ENCODE data around the gene SMAD3. TPM values are rescaled to one million over a fixed set of nuclear protein-coding genes. Genes with fewer than 3 reads are reported as not detected.
A peak's percentile ranks its signal among the peaks of the same experiment; 100 is the strongest.

The SMAD3 gene
- total and polyA plus RNA-seq, 3 experiments from 2014 or later, result 30.2 to 34.2 (median 31.7) TPM

GRCh38 chr15:67092752-67093503 is 27.5 kb downstream of the SMAD3 start:
- no peaks in the 10 kb centered on the region for H3K9me3 ChIP-seq (ENCODE audit: low read length)
- Mint-ChIP-seq H3K27me3 (peaks cover 0 to 2% of the 10 kb centered on the region in 2 donors), H3K36me3 (peaks cover 0 to 54% (median 8%) of the 10 kb centered on the region in 3 donors), H3K4me3 (peak overlapping the region; percentile 25 to 85 (median 61)), H3K4me1 (peaks cover 90 to 100% (median 92%) of the 10 kb centered on the region in 3 donors), H3K27ac (peak overlapping the region in 7 of 8 donors; percentile 90 to 97 (median 92)), H3K9me3 (no peaks in the 10 kb centered on the region)
- DNase-seq, result no peak
- ChIA-PET POLR2A (interaction anchor here (3.5 kb wide), 1 partner anchor 9 kb away, joined by 19 read pairs; no protein-coding TSS in a partner anchor), CTCF (interaction anchor here (1.1 to 1.6 kb wide), 2 partner anchors 11 to 42 kb away, joined by 3 to 4 read pairs; no protein-coding TSS in a partner anchor)
- no peaks in the 10 kb centered on the region for H3K27me3 ChIP-seq (ENCODE audit: insufficient read depth, low read length, poor library complexity, severe bottlenecking)
- H3K36me3 ChIP-seq (ENCODE audit: insufficient read depth, low read length), result no peaks in the 10 kb centered on the region
- H3K4me1 ChIP-seq (ENCODE audit: insufficient read depth, low read length), result peaks cover 84% of the 10 kb centered on the region
- H3K27ac ChIP-seq (ENCODE audit: low read depth, low read length), result peak overlapping the region; percentile 72
- no peak overlapping the region for H3K4me3 ChIP-seq (ENCODE audit: low read length)

- Mint-ChIP-seq H3K9me3 (no peaks in the 10 kb centered on the region), H3K27me3 (peaks cover 0 to 2% of the 10 kb centered on the region in 2 donors), H3K27ac (peak overlapping the region in 7 of 8 donors; percentile 70 to 97 (median 92)), H3K36me3 (peaks cover 0 to 55% (median 9%) of the 10 kb centered on the region in 3 donors), H3K4me1 (peaks cover 89 to 100% (median 92%) of the 10 kb centered on the region in 3 donors), H3K4me3 (peak overlapping the region in 5 of 7 donors; percentile 25 to 85 (median 61))
- DNase-seq, result no peak
- Histone ChIP-seq H3K4me3 (ENCODE audit: low read length) (no peak overlapping the region), H3K27me3 (ENCODE audit: insufficient read depth, low read length, poor library complexity, severe bottlenecking) (no peaks in the 10 kb centered on the region), H3K36me3 (ENCODE audit: insufficient read depth, low read length) (no peaks in the 10 kb centered on the region), H3K9me3 (ENCODE audit: low read length) (no peaks in the 10 kb centered on the region), H3K27ac (ENCODE audit: low read depth, low read length) (no peak overlapping the region), H3K4me1 (ENCODE audit: insufficient read depth, low read length) (peaks cover 84% of the 10 kb centered on the region)
- POLR2A ChIA-PET, result no interaction called here
- CTCF ChIA-PET, result interaction anchor here (1.6 kb wide), 1 partner anchor 41 kb away, joined by 4 read pairs; no protein-coding TSS in a partner anchor
Measured at GRCh38 chr15:67093504-67093862, 28.1 kb downstream of the SMAD3 start.

DNA sequence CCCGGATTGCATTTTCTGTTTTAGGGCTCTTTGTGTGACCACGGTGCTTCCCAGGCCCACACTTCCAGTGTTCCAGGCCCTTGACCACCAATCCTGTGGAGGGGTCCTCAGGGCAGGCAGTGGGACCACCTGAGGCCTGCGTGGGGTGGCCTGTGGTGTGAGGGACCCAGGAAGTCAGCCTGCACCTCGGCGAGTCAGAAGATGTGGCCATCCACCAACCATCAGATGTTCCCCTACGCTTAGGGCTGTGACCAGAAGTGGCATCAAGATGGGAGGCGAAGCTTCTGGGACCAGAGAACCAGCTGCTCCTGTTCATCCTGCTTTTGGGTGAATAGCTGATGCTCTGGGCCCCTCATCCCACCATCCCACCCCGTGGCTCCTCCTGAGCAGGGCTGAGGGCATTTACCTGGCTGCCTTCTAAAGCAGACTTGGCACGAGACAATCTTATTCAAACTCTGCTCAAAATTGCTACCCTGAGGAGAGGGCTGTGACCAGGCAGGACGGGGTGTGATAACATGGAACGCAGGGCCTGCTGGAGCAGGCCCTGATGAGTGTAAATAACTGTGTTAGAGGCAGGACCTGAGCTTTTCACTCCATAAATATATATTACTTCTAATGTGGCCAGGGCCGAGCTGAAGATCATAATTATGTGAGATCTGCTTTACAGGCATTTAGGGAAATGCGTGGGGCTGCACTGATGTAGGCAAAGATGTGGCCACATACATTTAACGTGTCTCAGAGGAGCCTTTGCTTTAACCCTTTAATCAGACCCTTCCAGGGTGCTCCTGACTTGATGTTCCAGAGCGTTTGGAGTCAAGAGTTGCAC is 28.8 kb downstream of the SMAD3 start:
- no peak for DNase-seq
- H3K4me1 Mint-ChIP-seq, result peaks cover 92 to 100% (median 95%) of the 10 kb centered on the region in 3 donors
- ChIA-PET CTCF (interaction anchor here (1.5 kb wide), 1 partner anchor 10 kb away, joined by 6 read pairs; no protein-coding TSS in a partner anchor), POLR2A (interaction anchor here (0.6 kb wide), 1 partner anchor 10 kb away, joined by 3 read pairs; no protein-coding TSS in a partner anchor)
- Histone ChIP-seq H3K36me3 (ENCODE audit: insufficient read depth, low read length) (no peaks in the 10 kb centered on the region), H3K4me1 (ENCODE audit: insufficient read depth, low read length) (peaks cover 92% of the 10 kb centered on the region), H3K27ac (ENCODE audit: low read depth, low read length) (no peak overlapping the region), H3K27me3 (ENCODE audit: insufficient read depth, low read length, poor library complexity, severe bottlenecking) (no peaks in the 10 kb centered on the region), H3K9me3 (ENCODE audit: low read length) (no peaks in the 10 kb centered on the region), H3K4me3 (ENCODE audit: low read length) (no peak overlapping the region)
- no peak overlapping the region for H3K4me3 Mint-ChIP-seq
- peaks cover 0 to 2% of the 10 kb centered on the region in 2 donors for H3K27me3 Mint-ChIP-seq
- peaks cover 0 to 60% (median 10%) of the 10 kb centered on the region in 3 donors for H3K36me3 Mint-ChIP-seq
- H3K9me3 Mint-ChIP-seq, result no peaks in the 10 kb centered on the region
- peak overlapping the region in 4 of 8 donors; percentile 47 to 96 (median 76) for H3K27ac Mint-ChIP-seq

DNA sequence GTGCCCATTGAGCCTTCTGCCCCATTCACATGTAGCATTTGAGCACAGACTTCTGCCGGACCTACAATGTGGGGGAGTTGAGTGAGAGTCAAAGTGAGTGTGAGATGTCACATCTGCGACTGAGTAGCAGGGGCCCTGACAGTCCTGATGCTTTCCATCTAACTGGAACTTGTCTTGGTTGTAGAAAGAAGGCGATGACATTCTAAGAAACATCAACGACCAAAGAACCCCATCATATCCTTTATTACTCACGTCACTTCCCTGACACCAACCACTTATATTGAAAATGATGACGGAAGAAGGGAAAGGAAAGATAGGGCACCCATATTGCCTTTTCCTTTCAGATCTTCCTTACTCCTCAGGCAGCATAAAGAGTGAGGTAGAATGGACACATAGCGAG is 30.5 kb downstream of the SMAD3 start:
- Mint-ChIP-seq H3K4me3 (peak overlapping the region; percentile 30 to 52 (median 40)), H3K9me3 (no peaks in the 10 kb centered on the region), H3K4me1 (peaks cover 83 to 88% (median 84%) of the 10 kb centered on the region in 3 donors), H3K36me3 (peaks cover 0 to 62% (median 10%) of the 10 kb centered on the region in 3 donors), H3K27me3 (peaks cover 0 to 2% of the 10 kb centered on the region in 2 donors), H3K27ac (peak overlapping the region in 7 of 8 donors; percentile 10 to 88 (median 81))
- H3K27ac ChIP-seq (ENCODE audit: low read depth, low read length), result no peak overlapping the region
- peaks cover 91% of the 10 kb centered on the region for H3K4me1 ChIP-seq (ENCODE audit: insufficient read depth, low read length)
- H3K9me3 ChIP-seq (ENCODE audit: low read length), result no peaks in the 10 kb centered on the region
- H3K27me3 ChIP-seq (ENCODE audit: insufficient read depth, low read length, poor library complexity, severe bottlenecking), result no peaks in the 10 kb centered on the region
- POLR2A ChIA-PET, result interaction anchor here (0.7 to 0.9 kb wide), 2 partner anchors 30 to 464 kb away, joined by 3 to 4 read pairs; partner anchors contain the start of gene SMAD3
- H3K36me3 ChIP-seq (ENCODE audit: insufficient read depth, low read length), result no peaks in the 10 kb centered on the region
- H3K4me3 ChIP-seq (ENCODE audit: low read length), result no peak overlapping the region
- DNase-seq, result no peak
- CTCF ChIA-PET, result interaction anchor here (1.0 kb wide), 1 partner anchor 29 kb away, joined by 3 read pairs; no protein-coding TSS in a partner anchor

- ChIA-PET POLR2A (interaction anchor here (0.6 to 0.9 kb wide), 2 partner anchors 29 to 31 kb away, joined by 3 to 4 read pairs; partner anchors contain the start of gene SMAD3), CTCF (no interaction called here)
- H3K36me3 ChIP-seq (ENCODE audit: insufficient read depth, low read length), result no peaks in the 10 kb centered on the region
- Mint-ChIP-seq H3K9me3 (no peaks in the 10 kb centered on the region), H3K4me3 (peak overlapping the region; percentile 4 to 95 (median 82)), H3K4me1 (peaks cover 74 to 80% (median 76%) of the 10 kb centered on the region in 3 donors), H3K27ac (peak overlapping the region in 7 of 8 donors; percentile 89 to 100 (median 97)), H3K36me3 (peaks cover 0 to 62% (median 10%) of the 10 kb centered on the region in 3 donors), H3K27me3 (no peaks in the 10 kb centered on the region)
- DNase-seq, result no peak
- H3K27ac ChIP-seq (ENCODE audit: low read depth, low read length), result no peak overlapping the region
- no peak overlapping the region for H3K4me3 ChIP-seq (ENCODE audit: low read length)
- H3K27me3 ChIP-seq (ENCODE audit: insufficient read depth, low read length, poor library complexity, severe bottlenecking), result no peaks in the 10 kb centered on the region
- no peaks in the 10 kb centered on the region for H3K9me3 ChIP-seq (ENCODE audit: low read length)
- peaks cover 91% of the 10 kb centered on the region for H3K4me1 ChIP-seq (ENCODE audit: insufficient read depth, low read length)
Measured at GRCh38 chr15:67096546-67097294, 31.3 kb downstream of the SMAD3 start.

- peaks cover 0 to 61% (median 10%) of the 10 kb centered on the region in 3 donors for H3K36me3 Mint-ChIP-seq
- Histone ChIP-seq H3K9me3 (ENCODE audit: low read length) (no peaks in the 10 kb centered on the region), H3K4me3 (ENCODE audit: low read length) (no peak overlapping the region), H3K27me3 (ENCODE audit: insufficient read depth, low read length, poor library complexity, severe bottlenecking) (no peaks in the 10 kb centered on the region), H3K36me3 (ENCODE audit: insufficient read depth, low read length) (no peaks in the 10 kb centered on the region), H3K4me1 (ENCODE audit: insufficient read depth, low read length) (peaks cover 91% of the 10 kb centered on the region), H3K27ac (ENCODE audit: low read depth, low read length) (no peak overlapping the region)
- H3K4me1 Mint-ChIP-seq, result peaks cover 69 to 73% (median 69%) of the 10 kb centered on the region in 3 donors
- ChIA-PET POLR2A (no interaction called here), CTCF (interaction anchor here (1.4 to 1.6 kb wide), 2 partner anchors 27 to 32 kb away, joined by 4 to 5 read pairs; partner anchors contain the start of gene SMAD3)
- H3K27me3 Mint-ChIP-seq, result no peaks in the 10 kb centered on the region
- H3K9me3 Mint-ChIP-seq, result no peaks in the 10 kb centered on the region
- no peak for DNase-seq
- H3K27ac Mint-ChIP-seq, result peak overlapping the region in 7 of 8 donors; percentile 89 to 100 (median 97)
- peak overlapping the region; percentile 72 to 95 (median 84) for H3K4me3 Mint-ChIP-seq
Measured at GRCh38 chr15:67097424-67097823, 32.0 kb downstream of the SMAD3 start.
